Non-pigmented ciliary epithelial cell (primary cell): ENCODE measurements around the gene HAUS3.
"Not testable (repeated sequence)": the region's sequence is repeated elsewhere in the genome, so short reads cannot be mapped to it uniquely, and the experiment has no call there.

Experiments used
- DNase-seq: peaks from one replicate; pipeline ENCODE4 v3.0.0-alpha.2; 2010; ENCODE audit warnings: low read depth

The HAUS3 gene

DNA sequence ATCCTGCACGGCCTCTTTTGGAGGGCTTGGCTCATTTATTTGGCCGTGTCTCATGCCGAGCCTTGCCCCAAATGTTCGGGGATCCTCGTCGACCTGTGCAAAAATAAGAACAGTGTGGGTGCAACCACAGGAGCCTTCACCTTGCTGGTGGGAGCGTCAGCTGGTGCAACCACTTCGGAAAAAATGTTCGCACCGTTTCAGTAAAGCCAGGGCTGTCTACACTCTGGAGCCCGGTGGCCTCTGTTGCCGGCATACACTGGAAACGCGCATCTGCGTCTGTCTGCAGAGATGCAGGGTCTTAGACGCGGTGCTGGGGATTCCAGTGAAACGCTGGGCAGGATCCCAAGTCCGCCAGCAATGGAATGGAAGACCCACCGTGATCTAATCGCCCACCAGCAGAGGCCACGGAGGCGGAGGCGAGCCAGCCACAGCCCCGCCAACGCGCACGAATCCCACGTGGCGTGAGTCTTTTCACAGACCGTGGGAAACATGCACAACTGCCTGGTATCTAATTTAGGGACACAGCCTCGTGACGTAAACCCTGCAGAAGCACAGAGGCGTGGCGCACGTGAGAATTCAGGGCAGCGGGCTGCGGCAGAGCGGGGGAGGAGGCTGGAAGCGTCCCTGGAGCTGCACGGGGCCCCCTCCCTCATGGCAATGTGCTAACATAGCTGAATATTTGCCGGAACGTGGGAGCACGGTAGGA, 33.8 kb upstream of the HAUS3 start:
- DNase-seq, result no peak

GRCh38 chr4:2275044-2275397, 33.1 kb upstream of the HAUS3 start:
- DNase-seq, result not testable (repeated sequence)

DNA sequence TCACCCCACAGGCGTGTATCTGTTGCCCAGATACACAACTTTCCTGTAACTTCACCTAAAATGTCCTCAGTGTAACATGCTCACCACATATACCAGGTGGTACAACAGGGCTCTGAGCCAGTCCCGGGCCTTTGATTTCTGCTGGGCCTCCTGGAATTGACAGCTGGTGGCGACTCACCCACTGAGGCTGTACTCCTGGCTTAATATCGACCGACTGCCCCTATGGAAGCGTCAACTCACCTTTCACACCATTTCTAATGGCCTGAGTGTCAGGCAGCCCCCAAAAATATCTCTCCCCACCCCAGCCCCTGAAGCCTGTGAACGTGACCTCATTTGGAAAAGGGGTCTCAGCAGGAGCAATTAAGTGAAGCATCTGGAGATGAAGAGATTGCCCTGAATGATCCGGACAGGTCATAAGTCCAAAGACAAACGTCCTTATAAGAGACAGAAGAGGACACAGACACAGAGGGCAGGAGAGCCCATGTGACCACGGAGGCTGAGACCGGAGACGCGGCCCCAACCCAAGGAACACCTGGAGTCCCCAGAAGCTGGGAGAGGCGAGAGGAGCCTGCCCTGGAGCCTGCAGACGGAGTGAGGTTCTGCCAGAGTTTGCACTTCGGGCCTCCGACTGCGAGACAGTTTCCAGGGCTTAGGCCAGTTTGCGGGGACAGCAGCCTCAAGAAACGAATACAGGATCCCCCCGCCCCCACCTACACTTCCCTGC, 32.6 kb upstream of the HAUS3 start:
- DNase-seq, result no peak

DNA sequence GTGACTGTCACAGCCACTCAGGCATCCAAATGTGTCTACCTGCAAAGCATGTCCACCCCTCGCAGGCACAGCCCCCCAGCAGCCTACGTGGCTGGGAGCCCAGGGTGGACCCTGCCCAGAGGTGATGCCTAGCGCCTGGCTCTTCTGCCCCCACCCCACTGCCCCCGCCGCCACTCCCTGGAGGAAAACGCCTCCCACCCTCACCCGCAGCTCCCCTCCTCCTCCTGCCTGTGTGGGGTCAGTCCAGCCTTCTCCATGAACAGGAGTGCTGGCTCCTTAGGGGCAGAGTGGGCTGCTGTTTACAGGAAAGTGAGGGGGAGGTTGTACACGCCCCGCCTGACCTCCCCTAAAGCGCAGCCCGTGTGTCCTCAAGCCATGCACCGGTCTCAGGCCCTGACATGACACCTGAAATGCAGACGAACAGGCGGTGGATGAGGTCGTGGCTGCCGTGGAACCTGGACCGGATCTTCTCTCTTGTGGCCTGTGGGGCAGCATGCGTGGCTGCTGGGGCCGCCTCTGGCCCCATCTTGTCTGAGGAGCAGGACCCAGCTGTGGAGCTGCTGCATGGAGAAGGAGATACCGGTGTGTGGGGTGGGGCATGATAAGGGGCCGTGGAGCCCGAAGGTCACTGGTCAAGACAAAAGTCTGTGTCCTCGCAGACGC, 31.9 kb upstream of the HAUS3 start:
- no peak for DNase-seq

DNA sequence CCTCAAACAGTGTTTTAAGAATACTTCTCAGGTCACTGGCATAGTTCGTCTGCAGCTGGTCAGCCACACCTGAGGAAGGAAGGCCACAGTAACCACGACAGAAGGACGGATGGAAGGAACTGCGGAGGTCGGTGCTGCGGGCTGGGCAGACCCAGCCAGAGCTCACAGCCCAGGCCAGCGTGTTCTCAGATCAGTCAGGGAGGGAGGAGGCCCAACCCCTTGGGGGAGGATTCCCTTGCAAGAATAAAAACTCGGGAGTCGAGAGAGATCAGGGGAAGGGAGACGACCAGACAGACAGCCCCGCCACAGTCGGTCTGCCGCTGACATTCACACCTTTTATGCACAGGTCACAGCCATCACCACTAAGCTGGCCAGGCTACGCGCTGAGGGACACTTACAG, 31.3 kb upstream of the HAUS3 start:
- no peak for DNase-seq

DNA sequence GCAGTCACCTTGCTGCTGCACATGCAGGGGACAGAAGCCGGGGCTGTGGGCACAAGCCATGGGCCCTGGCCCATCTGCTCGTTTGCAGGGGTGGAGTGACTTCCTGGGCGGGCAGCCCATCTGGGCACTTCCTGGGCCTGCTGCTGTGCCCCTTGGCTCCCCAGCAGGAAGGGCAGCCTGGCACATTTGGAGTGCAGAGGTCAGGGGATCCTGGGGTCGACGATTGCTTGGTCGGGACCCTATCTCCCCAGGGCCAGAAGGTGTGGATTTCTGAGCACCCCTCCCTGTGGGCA, 30.9 kb upstream of the HAUS3 start:
- no peak for DNase-seq

- DNase-seq, result no peak
These were observed 30.3 kb upstream of the HAUS3 start for GRCh38 chr4:2272026-2272827.

- no peak for DNase-seq
These were observed 29.5 kb upstream of the HAUS3 start for GRCh38 chr4:2271279-2272025.

DNA sequence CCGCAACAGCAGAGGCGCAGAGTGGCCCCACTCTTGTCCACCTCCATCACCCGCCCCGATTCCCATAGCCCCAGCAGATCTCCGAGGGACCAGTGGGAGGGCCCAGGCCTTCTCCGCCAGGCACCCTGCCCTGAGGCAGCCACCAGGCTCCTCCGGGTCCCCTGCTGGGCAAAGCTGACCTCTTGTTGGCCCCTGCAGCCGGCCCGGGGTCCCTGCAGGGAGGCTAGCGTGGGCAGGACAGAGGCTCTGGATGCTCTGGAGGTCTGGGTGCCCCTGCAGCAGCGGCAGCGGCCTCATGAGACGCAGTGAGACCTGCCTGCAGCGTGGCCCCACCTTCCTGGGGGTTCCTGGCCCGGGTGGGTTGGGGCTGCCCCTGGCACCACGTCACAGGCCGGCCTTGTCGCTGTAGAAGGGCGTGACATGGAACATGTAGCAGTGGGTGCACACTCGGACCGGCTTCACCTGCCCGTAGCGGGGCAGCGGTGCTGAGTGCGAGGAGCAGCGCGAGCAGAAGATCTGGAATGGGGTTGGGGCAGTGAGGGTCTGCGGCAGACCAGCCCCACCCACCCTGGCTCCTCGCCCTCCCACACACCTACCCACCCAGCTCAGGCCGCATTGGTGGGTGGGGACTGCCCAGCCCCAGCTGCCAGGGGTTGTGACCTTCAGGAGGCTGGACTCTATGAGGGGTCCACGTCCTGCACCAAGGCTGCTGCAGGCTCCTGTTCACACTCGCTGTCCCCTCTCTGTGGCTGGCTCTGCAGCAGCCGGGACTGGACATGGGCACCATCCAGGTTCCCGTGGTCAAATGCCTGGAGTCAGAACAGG, 28.6 kb upstream of the HAUS3 start:
- DNase-seq, result no peak

DNA sequence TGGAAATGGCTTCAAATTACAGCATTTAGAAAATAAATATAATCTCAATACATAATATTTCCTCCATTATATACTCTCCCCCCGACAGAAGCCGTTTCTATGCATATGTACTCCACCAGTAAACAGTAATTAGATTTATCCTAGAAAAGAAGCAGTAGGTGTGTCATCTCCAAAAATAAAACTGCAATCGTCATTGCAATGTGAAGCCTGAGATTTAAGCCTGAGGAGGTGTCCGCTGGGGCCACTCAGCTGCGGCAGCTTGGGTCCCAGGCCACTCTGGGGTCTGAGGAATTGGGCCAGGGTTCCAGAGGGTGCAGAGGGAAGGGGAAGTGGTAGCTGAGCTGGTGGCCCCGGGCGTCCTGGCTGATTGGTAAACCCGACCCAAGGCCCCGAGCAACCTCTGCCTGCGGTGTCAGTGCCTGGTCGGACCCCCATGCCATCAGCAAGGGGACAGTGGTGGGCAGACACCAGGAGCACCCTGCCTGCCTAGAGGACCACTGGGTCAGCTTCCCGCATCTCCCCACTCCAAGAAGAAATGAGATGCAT, 27.8 kb upstream of the HAUS3 start:
- DNase-seq, result no peak

GRCh38 chr4:2269206-2269531, 27.2 kb upstream of the HAUS3 start:
- no peak for DNase-seq

DNA sequence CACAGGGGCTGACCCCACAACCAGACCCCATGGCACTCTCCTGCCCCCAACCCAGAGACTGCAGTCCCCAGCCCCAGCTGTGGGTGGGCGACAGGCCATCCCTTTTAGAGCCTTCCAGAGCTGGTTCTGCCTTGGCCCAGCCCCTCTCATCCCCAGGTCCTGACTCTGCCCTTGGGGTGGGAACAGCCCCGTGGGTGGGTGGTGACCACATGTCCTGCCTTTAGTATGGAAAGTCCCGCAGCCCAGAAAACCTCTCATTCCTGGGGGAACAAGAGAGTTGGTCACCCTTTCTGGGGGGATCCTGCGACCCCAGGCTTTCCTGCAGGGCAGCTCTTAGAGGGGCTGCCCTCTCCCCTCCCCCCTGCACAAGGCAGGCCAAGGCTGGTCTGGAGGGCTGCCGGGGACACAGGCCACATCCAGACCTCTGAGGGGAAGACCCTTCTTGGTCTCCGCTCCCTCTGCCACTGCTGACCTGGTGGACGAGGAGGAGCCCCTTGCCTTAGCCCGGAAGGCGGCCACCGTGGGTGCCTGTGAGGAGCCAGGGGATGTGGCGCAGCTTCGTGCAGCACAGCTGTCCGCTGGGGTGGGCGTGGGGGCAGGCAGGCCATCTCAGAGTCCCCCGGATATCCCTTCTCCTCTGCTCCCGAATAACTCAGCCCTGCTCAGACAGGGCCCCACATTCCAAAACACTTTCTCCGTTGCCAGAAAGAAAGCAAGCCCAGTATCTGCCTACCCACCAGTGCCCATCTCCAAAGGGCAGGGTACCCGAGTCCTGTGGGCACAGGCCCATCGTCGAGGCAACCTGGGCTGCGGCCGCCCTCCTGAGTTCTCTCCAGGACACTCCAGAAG, 26.7 kb upstream of the HAUS3 start:
- DNase-seq, result no peak

DNA sequence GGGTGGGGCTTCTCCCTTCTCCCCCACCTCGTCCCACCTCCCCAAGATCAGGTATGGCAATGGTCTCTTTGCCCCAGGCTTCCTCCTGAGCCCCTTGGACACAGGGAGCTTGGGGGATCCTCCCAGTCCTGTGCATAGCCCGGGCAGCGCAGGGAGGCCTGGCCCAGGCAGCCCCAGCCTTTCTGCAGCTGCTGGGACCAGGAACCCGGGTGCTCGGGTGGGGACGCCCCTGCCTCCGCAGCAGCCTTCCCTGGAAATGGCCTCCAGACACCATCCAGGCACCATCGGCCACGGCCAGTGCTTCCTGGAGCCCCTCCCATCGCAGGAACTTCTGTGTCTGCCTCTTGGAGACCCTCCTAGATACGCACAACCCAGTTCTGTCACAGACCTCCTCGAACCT, 25.9 kb upstream of the HAUS3 start:
- no peak for DNase-seq

GRCh38 chr4:2267320-2267811, 25.4 kb upstream of the HAUS3 start:
- no peak for DNase-seq

DNA sequence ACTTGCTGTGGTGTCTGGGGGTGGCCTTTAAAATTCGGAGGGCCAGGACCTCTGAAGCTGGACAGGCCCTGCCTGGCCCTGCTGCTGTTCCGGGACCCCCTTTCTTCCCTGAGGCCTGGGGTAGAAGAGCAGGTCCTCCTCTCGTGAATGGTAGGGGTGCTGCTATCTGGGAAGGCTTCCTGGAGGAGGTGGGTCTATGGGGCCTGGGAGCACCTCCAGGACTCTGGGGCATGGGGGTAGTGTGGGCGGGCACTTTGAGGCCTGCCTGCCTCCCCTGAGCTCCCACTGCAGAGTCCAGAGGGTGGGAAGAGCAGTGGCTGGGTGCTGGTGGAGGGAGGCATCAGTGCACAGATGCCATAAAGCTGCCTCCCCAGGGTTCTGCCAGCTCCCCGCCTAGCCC, 24.9 kb upstream of the HAUS3 start:
- no peak for DNase-seq

GRCh38 chr4:2266181-2266580, 24.3 kb upstream of the HAUS3 start:
- no peak for DNase-seq

GRCh38 chr4:2265113-2266110, 23.5 kb upstream of the HAUS3 start:
- DNase-seq, result no peak

- DNase-seq, result no peak
These were observed 22.6 kb upstream of the HAUS3 start for GRCh38 chr4:2264481-2265041.
